Coronary artery (tissue), 2 donors: ENCODE results near the gene INPP5E.

Experiments
- DNase-seq: peaks from one replicate; pipeline ENCODE4 v3.0.0-alpha.2; 2017; ENCODE audit warnings: low spot score
- H3K27ac ChIP-seq, 2 donors: fragments of 200-600 bp; sonication (generic); one replicate each; pipeline ENCODE4 v1.5.1; 2016 to 2019
- H3K4me3 ChIP-seq: fragments of 200-600 bp; sonication (generic); 2 replicates; pipeline ENCODE4 v1.5.1; 2016; ENCODE audit warnings: mild to moderate bottlenecking, moderate library complexity
- TF ChIP-seq, protein P1 (sequence below): fragments of 200-600 bp; sonication (generic); IDR thresholded peaks from one replicate; pipeline ENCODE4 v1.5.1; 2019; ENCODE audit warnings: antibody characterized with exemption

The INPP5E gene

DNA sequence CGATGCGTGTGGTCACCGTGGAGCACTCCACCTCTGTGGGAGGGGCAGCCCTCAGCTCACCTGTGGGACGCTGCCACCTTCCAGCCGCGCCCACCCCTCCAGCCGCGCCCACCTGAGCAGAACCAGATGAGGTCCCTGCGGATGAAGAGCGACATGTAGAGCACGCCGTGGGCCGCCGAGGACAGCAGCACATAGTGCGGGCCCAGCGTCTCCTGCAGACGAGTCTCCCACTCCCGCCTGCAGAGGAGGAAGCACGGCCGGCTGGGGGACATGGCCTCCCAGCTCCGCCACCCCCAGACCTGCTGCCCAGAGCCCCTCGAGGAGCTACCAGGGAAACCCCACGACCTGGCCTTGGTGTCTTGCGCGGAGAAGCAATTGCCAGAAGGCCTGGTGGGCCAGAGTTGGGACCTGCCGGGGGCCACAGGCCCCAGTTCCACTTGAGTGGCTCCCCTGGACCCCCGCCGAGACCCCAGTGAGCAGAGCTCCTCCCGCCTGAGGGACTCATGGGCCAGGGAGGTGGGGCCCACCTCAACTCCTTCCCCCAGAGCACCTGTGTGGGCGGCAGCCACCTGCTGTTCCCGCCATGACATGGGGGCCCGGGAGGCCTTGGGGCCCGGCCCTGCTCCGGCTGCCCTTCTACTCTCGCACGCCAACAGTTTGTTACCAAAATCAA, 6.5 kb downstream of the INPP5E start:
- TF ChIP-seq, protein P1, sequence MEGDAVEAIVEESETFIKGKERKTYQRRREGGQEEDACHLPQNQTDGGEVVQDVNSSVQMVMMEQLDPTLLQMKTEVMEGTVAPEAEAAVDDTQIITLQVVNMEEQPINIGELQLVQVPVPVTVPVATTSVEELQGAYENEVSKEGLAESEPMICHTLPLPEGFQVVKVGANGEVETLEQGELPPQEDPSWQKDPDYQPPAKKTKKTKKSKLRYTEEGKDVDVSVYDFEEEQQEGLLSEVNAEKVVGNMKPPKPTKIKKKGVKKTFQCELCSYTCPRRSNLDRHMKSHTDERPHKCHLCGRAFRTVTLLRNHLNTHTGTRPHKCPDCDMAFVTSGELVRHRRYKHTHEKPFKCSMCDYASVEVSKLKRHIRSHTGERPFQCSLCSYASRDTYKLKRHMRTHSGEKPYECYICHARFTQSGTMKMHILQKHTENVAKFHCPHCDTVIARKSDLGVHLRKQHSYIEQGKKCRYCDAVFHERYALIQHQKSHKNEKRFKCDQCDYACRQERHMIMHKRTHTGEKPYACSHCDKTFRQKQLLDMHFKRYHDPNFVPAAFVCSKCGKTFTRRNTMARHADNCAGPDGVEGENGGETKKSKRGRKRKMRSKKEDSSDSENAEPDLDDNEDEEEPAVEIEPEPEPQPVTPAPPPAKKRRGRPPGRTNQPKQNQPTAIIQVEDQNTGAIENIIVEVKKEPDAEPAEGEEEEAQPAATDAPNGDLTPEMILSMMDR = no peak
- Histone ChIP-seq H3K27ac (no peak overlapping the region), H3K4me3 (no peak overlapping the region)
- no peak for DNase-seq

DNA sequence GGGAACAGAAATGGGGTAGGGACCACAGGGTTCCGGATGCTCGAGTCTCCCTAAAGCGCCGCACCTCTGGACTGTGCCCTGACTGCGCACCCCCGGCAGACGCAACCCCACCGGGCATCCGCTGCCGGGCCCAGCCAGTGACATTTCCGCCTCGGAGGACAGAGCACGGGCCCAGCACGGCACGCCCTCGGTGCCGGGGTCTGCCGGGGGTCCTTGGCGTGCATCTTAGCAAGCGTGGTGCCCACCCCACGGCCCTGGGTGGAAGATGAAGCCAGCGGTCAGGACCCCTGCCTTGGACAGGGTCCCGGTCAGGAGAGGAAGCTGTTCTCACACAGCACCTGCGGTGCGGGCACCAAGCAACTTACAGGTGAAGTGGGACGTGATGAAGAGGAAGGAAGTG, 7.1 kb downstream of the INPP5E start:
- TF ChIP-seq, protein P1 = no peak
- no peak for DNase-seq

DNA sequence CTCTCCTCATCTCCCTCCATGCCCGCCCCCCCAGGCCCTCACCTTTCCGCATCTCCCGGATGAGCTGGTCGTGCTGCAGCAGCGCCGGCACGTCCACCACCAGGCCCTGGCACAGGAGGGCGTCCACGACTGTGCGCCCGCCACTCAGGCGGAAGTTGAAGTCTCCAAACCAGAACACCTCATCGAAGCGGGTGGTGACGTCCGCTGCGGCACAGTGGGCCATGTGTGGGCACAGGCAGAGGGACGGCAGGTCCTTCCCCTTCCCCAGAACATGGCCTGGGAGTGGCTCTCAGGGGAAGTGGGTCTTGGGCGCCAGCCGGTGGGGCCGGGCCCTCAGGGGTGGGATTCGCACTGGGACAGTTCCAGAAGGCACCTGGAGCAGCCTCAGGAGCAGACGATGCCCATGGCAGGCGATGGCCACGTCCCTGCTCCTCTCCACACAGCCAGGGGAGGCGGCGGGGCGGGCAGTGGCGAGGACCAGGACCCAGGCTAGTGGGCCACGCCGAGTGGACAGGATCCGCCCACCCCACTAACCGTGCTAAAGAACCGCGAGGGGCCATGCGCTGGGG, 7.8 kb downstream of the INPP5E start:
- Histone ChIP-seq H3K27ac (no peak overlapping the region), H3K4me3 (no peak overlapping the region)
- TF ChIP-seq, protein P1 = no peak
- DNase-seq = no peak

More for the DNA sequence above, 7.1 kb downstream of the INPP5E start:
- H3K27ac ChIP-seq = no peak overlapping the region
- H3K4me3 ChIP-seq = no peak overlapping the region

DNA sequence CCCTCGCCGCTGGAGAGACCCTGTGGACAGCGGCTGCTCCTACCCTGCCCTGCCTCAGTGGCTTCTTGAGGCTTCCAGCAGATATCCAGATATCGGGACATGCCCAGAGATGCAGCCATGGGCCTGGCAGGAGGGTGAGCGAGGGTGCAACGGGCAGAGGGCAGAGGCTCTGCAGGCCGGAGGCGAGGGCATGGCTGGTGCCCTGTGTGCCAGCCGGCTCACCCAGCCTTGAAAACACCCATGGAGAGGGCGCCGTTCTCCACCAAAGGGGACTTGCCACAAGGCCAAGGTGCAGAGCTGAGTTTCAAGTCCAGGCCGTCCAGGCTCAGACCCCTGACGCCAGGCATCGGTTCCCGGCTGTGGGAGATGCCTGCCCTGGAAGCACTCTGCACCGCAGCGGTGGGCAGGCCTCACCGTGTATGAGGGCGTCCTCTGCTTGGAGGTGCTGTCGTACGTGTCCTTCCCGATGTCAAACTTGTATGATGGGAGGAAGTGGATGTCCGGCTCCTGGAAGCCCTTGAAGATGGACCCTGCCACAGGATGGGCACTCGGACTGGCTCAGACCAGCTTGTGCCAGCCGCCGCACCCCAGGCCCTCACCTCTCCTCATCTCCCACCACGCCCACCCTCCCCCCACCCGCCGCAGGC, 8.9 kb downstream of the INPP5E start:
- no peak overlapping the region for H3K27ac ChIP-seq
- no peak for DNase-seq
- TF ChIP-seq, protein P1 = no peak
- H3K4me3 ChIP-seq = no peak overlapping the region

DNA sequence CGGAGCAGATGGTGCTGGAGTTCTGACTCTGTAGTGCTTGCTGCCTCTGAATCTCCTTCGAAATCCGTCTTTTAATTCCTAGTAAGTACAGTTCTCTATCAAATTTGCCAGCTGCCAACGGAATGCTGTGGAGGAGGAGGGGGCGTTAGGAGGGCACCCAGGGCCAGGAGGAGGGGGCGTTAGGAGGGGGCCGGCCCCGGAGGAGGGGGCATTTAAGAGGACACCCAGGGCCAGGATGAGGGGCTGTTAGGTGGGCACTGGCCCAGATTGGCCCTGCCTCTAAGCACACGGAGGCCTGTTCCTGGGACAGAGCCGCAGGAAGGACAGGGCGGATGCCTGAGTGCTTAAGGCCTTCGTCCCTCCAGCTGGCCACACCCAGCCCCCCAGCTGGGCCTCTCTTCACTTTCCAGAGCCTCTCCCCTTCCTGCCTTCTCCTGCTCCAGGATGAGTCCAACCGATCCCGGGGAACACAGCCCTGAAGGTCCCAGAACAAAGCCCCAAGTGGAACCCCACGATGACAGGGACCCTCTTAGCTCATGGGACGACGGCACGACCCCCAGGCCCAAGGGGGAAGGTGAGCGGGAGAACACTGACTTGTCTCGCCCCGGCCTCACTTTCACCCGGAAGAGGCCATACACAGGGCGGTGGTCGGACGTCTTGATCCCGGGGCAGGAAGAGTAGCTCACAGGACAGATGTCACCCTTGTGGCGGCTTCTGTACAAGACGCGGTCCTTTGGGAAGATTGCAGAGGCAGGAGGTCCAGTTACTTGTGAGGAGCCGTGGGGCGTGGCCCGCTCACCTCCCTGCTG, 9.8 kb downstream of the INPP5E start:
- TF ChIP-seq, protein P1 = no peak

DNA sequence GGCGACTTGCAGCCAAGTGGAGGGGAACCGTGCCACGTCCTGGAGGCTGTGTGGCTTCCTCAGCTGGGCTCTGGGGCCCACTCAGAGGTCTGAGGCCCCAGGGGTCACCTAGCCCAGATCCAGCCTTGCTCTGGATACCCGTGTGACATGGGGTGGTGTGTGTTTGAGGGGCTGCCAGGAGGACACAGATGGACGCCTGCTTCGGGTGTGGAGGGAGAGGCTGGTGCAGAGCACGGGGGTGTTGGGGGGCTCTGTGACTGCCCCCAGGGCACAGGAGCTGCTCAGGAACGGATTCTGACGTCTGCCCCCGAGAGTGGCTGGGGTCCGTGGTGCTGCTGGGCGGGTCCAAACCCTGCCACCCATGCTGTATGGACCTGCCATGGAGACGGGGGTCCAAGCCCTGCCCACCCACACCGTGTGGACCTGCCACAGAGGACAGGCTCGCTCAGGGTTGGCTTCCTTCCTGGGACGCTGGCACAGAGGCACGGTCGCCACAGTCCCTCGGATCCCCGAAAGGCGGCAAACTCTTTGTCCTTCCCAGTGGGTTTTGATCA, 10.5 kb downstream of the INPP5E start:
- DNase-seq = no peak
- Histone ChIP-seq H3K27ac (no peak overlapping the region), H3K4me3 (no peak overlapping the region)
- TF ChIP-seq, protein P1 = no peak

More for the DNA sequence above, 9.8 kb downstream of the INPP5E start:
- Histone ChIP-seq H3K27ac (no peak overlapping the region), H3K4me3 (no peak overlapping the region)
- DNase-seq = no peak
